Natural killer cell treated with Interleukin-12 subunit alpha and Interleukin-12 subunit beta and Interleukin-15 and Interleukin-18, amount 100 ng/mL, for 72 hours (primary cell): ENCODE measurements around the gene HEPACAM. TPM values are rescaled to one million over a fixed set of nuclear protein-coding genes. Genes with fewer than 3 reads are reported as not detected.

Experiments
- ATAC-seq, 2 donors: fragments of 150-1000 bp; cut with Tn5 transposase in 1 of 2; sonication (Bioruptor Pico), chemical (Tn5 transposase) in 1 of 2; 2 replicates each; pipeline ENCODE4 v1.10.0; 2021
- DNase-seq: peaks from one replicate; pipeline ENCODE4 v3.0.0; 2022; ENCODE audit warnings: low spot score
- H3K27ac Mint-ChIP-seq, 2 donors: 1 replicate in 1 of 2; 2 replicates in 1 of 2; pipeline ENCODE4 v1.8.0; 2022; ENCODE audit warnings: mixed read lengths in 2 of 2, mild to moderate bottlenecking in 1 of 2, moderate library complexity in 1 of 2
- H3K27me3 Mint-ChIP-seq, 2 donors: 1 replicate in 1 of 2; 2 replicates in 1 of 2; pipeline ENCODE4 v1.8.0; 2022; ENCODE audit warnings: mixed read lengths in 2 of 2
- H3K36me3 Mint-ChIP-seq: one replicate; pipeline ENCODE4 v1.8.0; 2022; ENCODE audit warnings: mixed read lengths
- H3K4me1 Mint-ChIP-seq, 2 donors: 1 replicate in 1 of 2; 2 replicates in 1 of 2; pipeline ENCODE4 v1.8.0; 2022; ENCODE audit warnings: low read depth in 2 of 2, mixed read lengths in 2 of 2, mild to moderate bottlenecking in 1 of 2
- H3K4me3 Mint-ChIP-seq: one replicate; pipeline ENCODE4 v1.8.0; 2022; ENCODE audit warnings: mixed read lengths
- H3K9me3 Mint-ChIP-seq: 2 replicates; pipeline ENCODE4 v1.8.0; 2022; ENCODE audit warnings: mixed read lengths
- total RNA-seq, 2 donors: library from RNA; stranded (reverse); gene quantifications; one replicate each; pipeline ENCODE4 v1.2.3, GENCODE V29; 2022

The HEPACAM gene
- total RNA-seq, 2 donors from 2014 or later: not detected

DNA sequence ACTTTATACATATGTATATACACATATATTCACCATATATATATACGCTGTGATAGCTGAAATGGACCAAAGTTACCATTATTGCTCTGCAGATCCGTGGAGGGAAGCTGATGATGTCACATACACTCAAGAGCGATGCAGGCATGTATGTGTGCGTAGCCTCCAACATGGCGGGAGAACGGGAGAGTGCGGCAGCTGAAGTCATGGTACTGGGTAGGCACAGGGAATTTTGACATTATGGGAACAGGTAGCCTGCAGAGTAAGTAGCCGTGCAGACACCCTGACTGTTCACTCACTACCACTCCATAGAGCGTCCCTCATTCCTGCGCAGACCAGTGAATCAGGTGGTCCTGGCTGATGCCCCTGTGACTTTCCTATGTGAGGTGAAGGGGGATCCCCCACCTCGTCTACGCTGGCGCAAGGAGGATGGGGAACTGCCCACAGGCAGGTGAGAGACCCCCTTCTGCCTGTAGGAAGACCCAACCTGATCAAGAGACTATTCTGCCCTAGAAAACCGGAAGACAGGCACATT is 65.9 kb downstream of the HEPACAM start:
- H3K4me3 Mint-ChIP-seq: no peak overlapping the region
- DNase-seq (no peak), ATAC-seq (no peak)
- H3K9me3 Mint-ChIP-seq: no peaks in the 10 kb centered on the region
- peaks cover 0 to 16% of the 10 kb centered on the region in 2 donors for H3K4me1 Mint-ChIP-seq
- H3K27ac Mint-ChIP-seq: no peak overlapping the region
- peaks cover 68% of the 10 kb centered on the region in 2 donors for H3K27me3 Mint-ChIP-seq
- no peaks in the 10 kb centered on the region for H3K36me3 Mint-ChIP-seq

DNA sequence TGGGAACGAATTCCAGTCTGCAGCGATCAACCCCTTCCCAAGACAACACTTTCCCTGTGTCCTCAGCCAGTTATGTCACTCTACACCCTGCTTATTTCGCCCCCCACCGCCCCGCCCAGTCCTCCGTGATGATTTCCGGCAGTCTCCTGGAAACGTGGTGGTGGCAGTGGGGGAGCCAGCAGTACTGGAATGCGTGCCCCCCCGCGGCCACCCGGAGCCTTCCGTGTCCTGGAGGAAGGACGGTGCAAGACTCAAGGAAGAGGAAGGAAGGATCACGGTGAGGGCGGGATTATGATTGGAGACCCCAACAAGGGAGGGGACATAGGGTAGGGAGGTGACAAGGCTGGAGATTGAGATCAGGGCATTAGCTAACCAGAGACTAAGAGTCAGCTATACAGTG is 66.5 kb downstream of the HEPACAM start:
- DNase-seq: no peak
- Mint-ChIP-seq H3K27me3 (peaks cover 68% of the 10 kb centered on the region in 2 donors), H3K4me1 (peaks cover 0 to 16% of the 10 kb centered on the region in 2 donors), H3K27ac (no peak overlapping the region), H3K36me3 (no peaks in the 10 kb centered on the region), H3K9me3 (no peaks in the 10 kb centered on the region), H3K4me3 (no peak overlapping the region)
- no peak for ATAC-seq

Other genes starting within 250 kb of the HEPACAM start
- gene NRGN, start 196.1 kb downstream of the HEPACAM start, total RNA-seq: 1 to 10 TPM in 1 of 2 donors, under 1 TPM in 1; 0.57 to 5.4 TPM
- not detected for gene VSIG2, start 183.8 kb downstream of the HEPACAM start, total RNA-seq
- 1 to 10 TPM in 1 of 2 donors, under 1 TPM in 1; 0.17 to 1.4 TPM for gene ESAM, start 173.8 kb downstream of the HEPACAM start, total RNA-seq
- gene MSANTD2, start 135.6 kb downstream of the HEPACAM start, total RNA-seq: 10 to 100 TPM; 10.5 to 20.4 TPM
- 1 to 10 TPM; 5.3 to 7.9 TPM for gene ROBO3, start 70.6 kb downstream of the HEPACAM start, total RNA-seq
- not detected for gene ROBO4, start 38.2 kb downstream of the HEPACAM start, total RNA-seq
- not detected for gene HEPN1, start 16.8 kb downstream of the HEPACAM start, total RNA-seq
- 1 to 10 TPM; 2.7 to 6.8 TPM for gene CCDC15, start 18.2 kb upstream of the HEPACAM start, total RNA-seq
- gene SLC37A2, start 127.3 kb upstream of the HEPACAM start, total RNA-seq: 1 to 10 TPM in 1 of 2 donors, under 1 TPM in 1; 0.36 to 1.0 TPM
- gene TMEM218, start 175.6 kb upstream of the HEPACAM start, total RNA-seq: 10 to 100 TPM; 14.2 to 19.7 TPM
- gene PKNOX2, start 228.7 kb upstream of the HEPACAM start, total RNA-seq: not detected